Measurements from ENCODE around the gene NUDC. TPM values are rescaled to one million over a fixed set of nuclear protein-coding genes. Genes with fewer than 3 reads are reported as not detected.
"Not testable (repeated sequence)": the region's sequence is repeated elsewhere in the genome, so short reads cannot be mapped to it uniquely, and the experiment has no call there.

NUDC gene
- total RNA-seq, result 10 to 100 TPM; 42.0 to 43.0 TPM
- polyA plus RNA-seq, result 10 to 100 TPM; 83.6 to 98.2 TPM

DNA sequence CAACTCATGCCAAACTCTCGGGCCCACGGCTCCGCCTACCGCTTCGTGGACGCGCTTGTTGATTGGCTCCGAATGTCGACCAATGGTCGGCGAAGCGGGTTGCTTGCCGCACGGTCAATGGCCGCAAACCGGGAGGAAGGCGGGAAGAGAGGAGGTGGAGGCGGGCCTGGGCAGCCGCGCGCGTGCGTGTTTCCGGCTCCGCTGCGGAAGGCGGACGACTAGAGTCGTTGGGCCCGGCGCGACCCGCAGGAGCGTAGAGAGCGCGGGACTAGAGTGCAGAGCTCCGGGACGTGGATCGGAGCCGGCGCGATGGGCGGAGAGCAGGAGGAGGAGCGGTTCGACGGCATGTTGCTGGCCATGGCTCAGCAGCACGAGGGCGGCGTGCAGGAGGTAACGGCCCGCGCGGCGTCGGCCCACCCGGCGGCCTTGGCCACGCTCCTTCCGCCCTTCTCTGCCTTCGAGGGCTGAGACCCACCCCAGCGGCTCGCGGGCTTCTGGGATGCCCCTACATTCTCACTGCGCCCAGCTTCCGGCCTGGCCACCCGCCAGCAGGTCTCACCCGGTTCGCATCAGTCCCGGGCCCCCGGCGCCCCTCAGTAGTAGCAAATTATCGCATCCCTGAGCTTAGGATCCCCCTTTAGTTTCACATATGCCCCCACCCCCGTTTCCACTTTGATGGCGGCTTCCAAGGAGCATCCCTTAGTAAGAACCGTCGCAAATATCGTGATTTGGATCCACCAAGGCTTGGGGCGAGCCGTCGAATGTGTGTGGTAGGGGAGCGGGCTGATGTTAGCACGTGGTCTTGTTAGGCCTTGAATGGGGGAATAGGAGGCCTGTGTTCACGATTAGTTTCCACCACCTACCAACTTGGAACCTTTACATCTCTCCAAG lies at the start of gene NUDC:
Gene NUDC (plus strand): TSS at position 204 of the 891 bp plus-strand sequence. CDS start 106 bp downstream, at position 310.
- Mint-ChIP-seq H3K4me3 (peak within 1 kb of the TSS; percentile 87 to 99 (median 96)), H3K27ac (peak within 1 kb of the TSS; percentile 91 to 99 (median 98)), H3K9me3 (no peaks in the 10 kb centered on the region), H3K27me3 (no peaks in the 10 kb centered on the region), H3K4me1 (peaks cover 23 to 46% (median 31%) of the 10 kb centered on the region in 4 donors), H3K36me3 (peaks cover 5 to 20% of the 10 kb centered on the region in 2 donors)
- H3K9me3 ChIP-seq (ENCODE audit: control insufficient read depth in 1 of 2, low read length in 2 of 2), result no peaks in the 10 kb centered on the region
- peaks cover 14% of the 10 kb centered on the region for H3K36me3 ChIP-seq (ENCODE audit: insufficient read depth, low read length)
- intact Hi-C loops (cut with micrococcal nuclease), result loop anchor here (1.0 kb wide), 1 partner anchor 21 kb away; the partner anchor contains the start of gene GPATCH3
- peak within 1 kb of the TSS; percentile 19 to 78 for H3K4me3 ChIP-seq (ENCODE audit: low read length in 2 of 2)
- CTCF ChIA-PET (ENCODE audit: partially characterized antibody), result no interaction called here
- H3K27ac ChIP-seq (ENCODE audit: low read depth, low read length), result peak within 1 kb of the TSS; percentile 82
- POLR2A ChIA-PET (ENCODE audit: partially characterized antibody), result interaction anchor here (0.9 to 2.7 kb wide), 4 partner anchors 22 to 134 kb away, joined by 3 to 22 read pairs (median 8); partner anchors contain the start of genes GPATCH3, GPN2 and PIGV
- no peaks in the 10 kb centered on the region for H3K27me3 ChIP-seq (ENCODE audit: insufficient read depth, low read length)
- H3K4me1 ChIP-seq (ENCODE audit: insufficient read depth, low read length), result peaks cover 24% of the 10 kb centered on the region
- DNase-seq, result peak; percentile 94 to 97 (median 96)

DNA sequence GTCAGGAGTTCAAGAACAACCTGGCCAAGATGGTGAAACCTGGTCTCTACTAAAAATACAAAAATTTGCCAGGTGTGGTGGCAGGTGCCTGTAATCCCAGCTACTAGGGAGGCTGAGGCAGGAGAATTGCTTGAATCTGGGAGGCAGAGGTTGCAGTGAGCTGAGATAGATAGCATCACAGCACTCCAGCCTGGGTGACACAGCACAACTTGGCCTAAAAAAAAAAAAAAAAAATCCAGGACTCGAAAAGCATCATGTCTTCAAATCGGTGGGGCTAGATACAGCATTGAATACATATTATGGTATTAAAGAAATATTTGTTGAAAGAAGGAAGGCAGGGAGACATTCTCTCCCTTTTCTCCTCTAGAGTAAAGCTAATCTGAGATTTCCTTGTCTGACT lies 48.4 kb upstream of the NUDC start:
- H3K4me3 ChIP-seq (ENCODE audit: low read length in 2 of 2); H3K4me1 Mint-ChIP-seq; H3K36me3 Mint-ChIP-seq; DNase-seq; H3K9me3 ChIP-seq (ENCODE audit: control insufficient read depth in 1 of 2, low read length in 2 of 2); H3K27ac ChIP-seq (ENCODE audit: low read depth, low read length); H3K4me1 ChIP-seq (ENCODE audit: insufficient read depth, low read length); H3K27me3 Mint-ChIP-seq; H3K27me3 ChIP-seq (ENCODE audit: insufficient read depth, low read length); intact Hi-C loops (cut with micrococcal nuclease); H3K4me3 Mint-ChIP-seq; H3K9me3 Mint-ChIP-seq: not testable (repeated sequence)
- peak overlapping the region in 1 of 7 donors; percentile 3 for H3K27ac Mint-ChIP-seq
- H3K36me3 ChIP-seq (ENCODE audit: insufficient read depth, low read length), result peaks cover 17% of the 10 kb centered on the region
- CTCF ChIA-PET (ENCODE audit: partially characterized antibody), result interaction anchor here (0.7 to 2.3 kb wide), 6 partner anchors 9 to 271 kb away, joined by 3 to 7 read pairs (median 4); no protein-coding TSS in a partner anchor
- POLR2A ChIA-PET (ENCODE audit: partially characterized antibody), result interaction anchor here (1.5 kb wide), 1 partner anchor 8 kb away, joined by 4 read pairs; no protein-coding TSS in a partner anchor

DNA sequence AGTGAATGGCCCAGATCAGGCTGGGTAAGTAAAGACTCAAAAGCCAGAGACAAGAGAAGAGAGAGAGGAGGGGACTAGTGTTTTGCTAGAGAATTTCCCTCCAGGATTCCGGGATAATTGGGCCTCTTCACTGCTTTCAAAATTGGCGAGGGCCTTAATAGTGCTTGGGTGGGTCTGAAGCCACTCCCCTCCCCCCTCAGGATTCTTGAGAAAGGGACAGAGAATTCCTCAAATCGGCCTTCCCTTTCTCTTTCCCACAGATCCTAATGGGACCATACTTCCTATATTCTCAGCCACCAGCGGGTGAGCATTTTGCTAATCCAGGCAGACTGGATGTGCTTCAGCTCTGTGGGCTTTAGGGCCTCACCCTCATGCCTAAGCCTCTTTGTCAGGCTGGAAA lies 46.6 kb upstream of the NUDC start:
- POLR2A ChIA-PET (ENCODE audit: partially characterized antibody), result interaction anchor here (0.6 kb wide), 1 partner anchor 117 kb away, joined by 3 read pairs; no protein-coding TSS in a partner anchor
- Mint-ChIP-seq H3K36me3 (peaks cover 4 to 21% of the 10 kb centered on the region in 2 donors), H3K27me3 (no peaks in the 10 kb centered on the region), H3K4me3 (no peak overlapping the region), H3K4me1 (peaks cover 0 to 1% (median 0%) of the 10 kb centered on the region in 4 donors), H3K27ac (peak overlapping the region in 2 of 7 donors; percentile 2 to 30), H3K9me3 (peaks cover 0 to 2% (median 0%) of the 10 kb centered on the region in 8 donors)
- H3K27ac ChIP-seq (ENCODE audit: low read depth, low read length), result no peak overlapping the region
- no peak for DNase-seq
- no peaks in the 10 kb centered on the region for H3K4me1 ChIP-seq (ENCODE audit: insufficient read depth, low read length)
- no peaks in the 10 kb centered on the region for H3K27me3 ChIP-seq (ENCODE audit: insufficient read depth, low read length)
- no peaks in the 10 kb centered on the region for H3K9me3 ChIP-seq (ENCODE audit: control insufficient read depth in 1 of 2, low read length in 2 of 2)
- H3K4me3 ChIP-seq (ENCODE audit: low read length in 2 of 2), result no peak overlapping the region
- intact Hi-C loops (cut with micrococcal nuclease), result no loop called here
- CTCF ChIA-PET (ENCODE audit: partially characterized antibody), result interaction anchor here (1.1 to 2.3 kb wide), 4 partner anchors 8 to 64 kb away, joined by 3 to 7 read pairs (median 6); no protein-coding TSS in a partner anchor
- peaks cover 27% of the 10 kb centered on the region for H3K36me3 ChIP-seq (ENCODE audit: insufficient read depth, low read length)

DNA sequence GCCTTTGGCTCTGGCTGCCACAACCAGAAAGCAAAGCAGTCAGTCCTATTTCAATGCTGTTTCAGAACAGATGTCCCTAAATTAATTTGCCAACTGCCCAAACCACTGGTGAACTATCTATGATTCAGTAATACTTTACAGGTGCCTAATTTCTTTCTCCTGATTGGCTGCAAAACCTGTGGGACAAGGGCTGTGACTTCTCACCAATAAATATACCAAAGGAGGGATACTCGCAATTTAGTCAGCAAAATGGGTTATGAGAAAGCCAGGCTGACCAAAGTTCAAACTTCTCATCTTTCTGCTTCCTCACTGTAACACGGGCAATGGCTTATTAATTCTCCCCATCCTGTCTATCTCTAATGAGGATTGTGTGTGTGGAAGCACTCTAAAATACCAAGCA lies 44.2 kb upstream of the NUDC start:
- Histone ChIP-seq H3K36me3 (ENCODE audit: insufficient read depth, low read length) (peaks cover 32% of the 10 kb centered on the region), H3K4me1 (ENCODE audit: insufficient read depth, low read length) (no peaks in the 10 kb centered on the region), H3K27me3 (ENCODE audit: insufficient read depth, low read length) (no peaks in the 10 kb centered on the region), H3K9me3 (ENCODE audit: control insufficient read depth in 1 of 2, low read length in 2 of 2) (no peaks in the 10 kb centered on the region), H3K4me3 (ENCODE audit: low read length in 2 of 2) (no peak overlapping the region), H3K27ac (ENCODE audit: low read depth, low read length) (no peak overlapping the region)
- no peaks in the 10 kb centered on the region for H3K27me3 Mint-ChIP-seq
- H3K36me3 Mint-ChIP-seq, result peaks cover 11 to 33% of the 10 kb centered on the region in 2 donors
- intact Hi-C loops (cut with micrococcal nuclease), result no loop called here
- H3K9me3 Mint-ChIP-seq, result peaks cover 0 to 2% (median 0%) of the 10 kb centered on the region in 8 donors
- H3K4me1 Mint-ChIP-seq, result peaks cover 0 to 1% (median under 1%) of the 10 kb centered on the region in 4 donors
- DNase-seq, result no peak
- ChIA-PET POLR2A (ENCODE audit: partially characterized antibody) (interaction anchor here (1.5 to 2.4 kb wide), 2 partner anchors 12 to 13 kb away, joined by 4 to 14 read pairs; partner anchors contain the start of gene GPN2), CTCF (ENCODE audit: partially characterized antibody) (interaction anchor here (0.7 to 5.2 kb wide), 7 partner anchors 9 to 275 kb away, joined by 3 to 45 read pairs (median 4); no protein-coding TSS in a partner anchor)
- no peak overlapping the region for H3K4me3 Mint-ChIP-seq
- H3K27ac Mint-ChIP-seq, result no peak overlapping the region

DNA sequence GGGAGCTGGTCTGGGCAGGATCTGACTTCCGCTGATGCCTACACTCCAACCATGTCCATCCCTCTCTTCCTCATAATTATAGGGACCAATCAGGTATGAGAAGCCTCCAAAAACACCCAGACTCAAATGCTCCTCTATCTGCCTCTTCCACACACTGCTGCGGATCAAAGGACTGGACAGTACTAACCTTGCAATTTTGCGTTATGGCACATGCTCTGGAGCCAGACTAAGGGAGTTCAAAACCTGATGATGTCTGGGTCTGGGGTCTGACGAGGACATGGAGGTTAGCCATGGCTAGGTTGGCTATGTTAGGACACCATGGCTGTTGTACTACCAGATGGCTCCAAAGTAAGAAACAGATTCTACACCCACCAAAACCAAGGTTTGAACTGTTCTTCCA lies 41.8 kb upstream of the NUDC start:
- Mint-ChIP-seq H3K4me3 (no peak overlapping the region), H3K27ac (no peak overlapping the region), H3K4me1 (peaks cover 0 to 5% (median 3%) of the 10 kb centered on the region in 4 donors), H3K9me3 (peaks cover 0 to 3% (median 0%) of the 10 kb centered on the region in 8 donors), H3K36me3 (peaks cover 30 to 55% of the 10 kb centered on the region in 2 donors), H3K27me3 (no peaks in the 10 kb centered on the region)
- POLR2A ChIA-PET (ENCODE audit: partially characterized antibody), result no interaction called here
- H3K4me1 ChIP-seq (ENCODE audit: insufficient read depth, low read length), result no peaks in the 10 kb centered on the region
- peaks cover 56% of the 10 kb centered on the region for H3K36me3 ChIP-seq (ENCODE audit: insufficient read depth, low read length)
- H3K27ac ChIP-seq (ENCODE audit: low read depth, low read length), result no peak overlapping the region
- no peaks in the 10 kb centered on the region for H3K27me3 ChIP-seq (ENCODE audit: insufficient read depth, low read length)
- CTCF ChIA-PET (ENCODE audit: partially characterized antibody), result interaction anchor here (1.3 to 5.2 kb wide), 13 partner anchors 10 to 278 kb away, joined by 3 to 45 read pairs (median 10); partner anchors contain the start of genes GPATCH3 and GPN2
- no peak overlapping the region for H3K4me3 ChIP-seq (ENCODE audit: low read length in 2 of 2)
- no peaks in the 10 kb centered on the region for H3K9me3 ChIP-seq (ENCODE audit: control insufficient read depth in 1 of 2, low read length in 2 of 2)
- no peak for DNase-seq
- intact Hi-C loops (cut with micrococcal nuclease), result no loop called here

DNA sequence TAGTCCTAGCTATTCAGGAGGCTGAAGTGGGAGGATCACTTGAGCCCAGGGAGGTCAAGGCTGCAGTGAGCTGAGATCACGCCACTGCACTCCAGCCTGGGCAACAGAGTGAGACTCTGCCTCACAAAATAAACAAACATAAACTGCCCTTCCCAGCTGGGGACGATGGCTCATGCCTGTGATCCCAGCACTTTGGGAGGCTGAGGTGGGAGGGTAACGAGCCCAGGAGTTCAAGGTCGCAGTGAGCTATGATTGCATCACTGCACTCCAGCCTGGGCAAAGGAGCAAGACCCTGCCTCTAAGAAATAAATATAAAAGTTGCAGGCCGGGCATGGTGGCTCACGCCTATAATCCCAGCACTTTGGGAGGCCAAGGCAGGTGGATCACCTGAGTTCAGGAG lies 39.9 kb upstream of the NUDC start:
- POLR2A ChIA-PET (ENCODE audit: partially characterized antibody), result interaction anchor here (0.6 to 2.0 kb wide), 4 partner anchors 9 to 198 kb away, joined by 3 to 5 read pairs (median 4); partner anchors contain the start of gene GPN2
- H3K4me1 Mint-ChIP-seq; DNase-seq; H3K27ac ChIP-seq (ENCODE audit: low read depth, low read length); H3K9me3 Mint-ChIP-seq; H3K4me1 ChIP-seq (ENCODE audit: insufficient read depth, low read length); H3K9me3 ChIP-seq (ENCODE audit: control insufficient read depth in 1 of 2, low read length in 2 of 2); H3K4me3 Mint-ChIP-seq; H3K4me3 ChIP-seq (ENCODE audit: low read length in 2 of 2); H3K27me3 Mint-ChIP-seq; H3K27me3 ChIP-seq (ENCODE audit: insufficient read depth, low read length); intact Hi-C loops (cut with micrococcal nuclease): not testable (repeated sequence)
- CTCF ChIA-PET (ENCODE audit: partially characterized antibody), result interaction anchor here (1.2 to 5.2 kb wide), 10 partner anchors 9 to 280 kb away, joined by 3 to 45 read pairs (median 7); partner anchors contain the start of genes GPATCH3 and GPN2
- H3K36me3 Mint-ChIP-seq, result peaks cover 39 to 63% of the 10 kb centered on the region in 2 donors
- peak overlapping the region in 1 of 7 donors; percentile 22 for H3K27ac Mint-ChIP-seq
- H3K36me3 ChIP-seq (ENCODE audit: insufficient read depth, low read length), result peaks cover 64% of the 10 kb centered on the region
